ENCODE measurements around the gene ZNF319.

ZNF319 gene

GRCh38 chr16:57952909-57953308 lies 47.6 kb downstream of the ZNF319 start:
- Histone ChIP-seq H4K20me1 (ENCODE audit: insufficient read depth) (no peaks in the 10 kb centered on the region), H3K36me3 (ENCODE audit: insufficient read depth) (no peaks in the 10 kb centered on the region), H3K27ac (no peak overlapping the region), H3K79me2 (ENCODE audit: insufficient read depth, low read depth) (no peaks in the 10 kb centered on the region), H3K27me3 (ENCODE audit: insufficient read depth, low read depth) (no peaks in the 10 kb centered on the region), H2AFZ (ENCODE audit: low read depth) (no peak overlapping the region), H3K4me3 (IDR thresholded peaks at IDR 0.05; ENCODE audit: insufficient read depth, low read depth, low read length) (no peak overlapping the region), H3K9ac (no peak overlapping the region), H3K4me2 (no peak overlapping the region), H3K4me1 (ENCODE audit: low read depth, poor library complexity, severe bottlenecking) (peaks cover 11% of the 10 kb centered on the region)
- TF ChIP-seq CTCF (conservative IDR thresholded peaks at IDR 0.05; ENCODE audit: low read depth, low read length), result no peak

GRCh38 chr16:57951204-57951960 lies 49.1 kb downstream of the ZNF319 start:
- TF ChIP-seq CTCF (conservative IDR thresholded peaks at IDR 0.05; ENCODE audit: low read depth, low read length), result no peak
- Histone ChIP-seq H3K4me1 (ENCODE audit: low read depth, poor library complexity, severe bottlenecking) (peaks cover 11% of the 10 kb centered on the region), H2AFZ (ENCODE audit: low read depth) (no peak overlapping the region), H3K9ac (no peak overlapping the region), H4K20me1 (ENCODE audit: insufficient read depth) (no peaks in the 10 kb centered on the region), H3K36me3 (ENCODE audit: insufficient read depth) (no peaks in the 10 kb centered on the region), H3K4me3 (IDR thresholded peaks at IDR 0.05; ENCODE audit: insufficient read depth, low read depth, low read length) (no peak overlapping the region), H3K79me2 (ENCODE audit: insufficient read depth, low read depth) (no peaks in the 10 kb centered on the region), H3K27ac (no peak overlapping the region), H3K27me3 (ENCODE audit: insufficient read depth, low read depth) (no peaks in the 10 kb centered on the region), H3K4me2 (no peak overlapping the region)

- H3K27me3 ChIP-seq (ENCODE audit: insufficient read depth, low read depth), result no peaks in the 10 kb centered on the region
- H4K20me1 ChIP-seq (ENCODE audit: insufficient read depth), result no peaks in the 10 kb centered on the region
- no peaks in the 10 kb centered on the region for H3K79me2 ChIP-seq (ENCODE audit: insufficient read depth, low read depth)
- no peak overlapping the region for H3K4me2 ChIP-seq
- H3K36me3 ChIP-seq (ENCODE audit: insufficient read depth), result no peaks in the 10 kb centered on the region
- H3K4me3 ChIP-seq (IDR thresholded peaks at IDR 0.05; ENCODE audit: insufficient read depth, low read depth, low read length), result no peak overlapping the region
- no peak for TF ChIP-seq CTCF (conservative IDR thresholded peaks at IDR 0.05; ENCODE audit: low read depth, low read length)
- no peak overlapping the region for H3K27ac ChIP-seq
- H2AFZ ChIP-seq (ENCODE audit: low read depth), result no peak overlapping the region
- no peak overlapping the region for H3K9ac ChIP-seq
- H3K4me1 ChIP-seq (ENCODE audit: low read depth, poor library complexity, severe bottlenecking), result peaks cover 11% of the 10 kb centered on the region
Observed at GRCh38 chr16:57950382-57950781, 50.1 kb downstream of the ZNF319 start.

GRCh38 chr16:57949595-57950238 lies 50.8 kb downstream of the ZNF319 start:
- H3K27ac ChIP-seq, result no peak overlapping the region
- no peaks in the 10 kb centered on the region for H3K27me3 ChIP-seq (ENCODE audit: insufficient read depth, low read depth)
- no peak overlapping the region for H3K4me3 ChIP-seq (IDR thresholded peaks at IDR 0.05; ENCODE audit: insufficient read depth, low read depth, low read length)
- peaks cover 11% of the 10 kb centered on the region for H3K4me1 ChIP-seq (ENCODE audit: low read depth, poor library complexity, severe bottlenecking)
- no peaks in the 10 kb centered on the region for H3K79me2 ChIP-seq (ENCODE audit: insufficient read depth, low read depth)
- no peaks in the 10 kb centered on the region for H3K36me3 ChIP-seq (ENCODE audit: insufficient read depth)
- no peak overlapping the region for H2AFZ ChIP-seq (ENCODE audit: low read depth)
- no peak for TF ChIP-seq CTCF (conservative IDR thresholded peaks at IDR 0.05; ENCODE audit: low read depth, low read length)
- H4K20me1 ChIP-seq (ENCODE audit: insufficient read depth), result no peaks in the 10 kb centered on the region
- H3K4me2 ChIP-seq, result no peak overlapping the region; the same call in 1 of the 2 replicates
- H3K9ac ChIP-seq, result no peak overlapping the region
